GM21515 (cell line): ENCODE data around the gene ELOA.
A peak's percentile ranks its signal among the peaks of the same experiment; 100 is the strongest.
"Not testable (repeated sequence)": the region's sequence is repeated elsewhere in the genome, so short reads cannot be mapped to it uniquely, and the experiment has no call there.

ENCODE experiments used
- ATAC-seq: cut with Tn5 transposase; IDR thresholded peaks from one replicate; pipeline ENCODE4 v1.9.1; 2021; ENCODE audit not compliant: unreplicated experiment

The ELOA gene

GRCh38 chr1:23743287-23744152 is at the start of gene ELOA:
Gene ELOA (plus strand): TSS chr1:23743471. CDS start chr1:23743504, 33 bp downstream.
- ATAC-seq = no peak

- ATAC-seq = no peak
Measured at GRCh38 chr1:23693599-23693998, 49.7 kb upstream of the ELOA start.

- no peak for ATAC-seq
Measured at GRCh38 chr1:23694371-23694770, 48.9 kb upstream of the ELOA start.

GRCh38 chr1:23695667-23696066 is 47.6 kb upstream of the ELOA start:
- no peak for ATAC-seq

GRCh38 chr1:23696335-23696989 is 46.8 kb upstream of the ELOA start:
- no peak for ATAC-seq

GRCh38 chr1:23698466-23698865 is 44.8 kb upstream of the ELOA start:
- no peak for ATAC-seq

- no peak for ATAC-seq
Measured at GRCh38 chr1:23699280-23700179, 43.7 kb upstream of the ELOA start.

- ATAC-seq = no peak
Measured at GRCh38 chr1:23701310-23701709, 42.0 kb upstream of the ELOA start.

- ATAC-seq = no peak
Measured at GRCh38 chr1:23701996-23702395, 41.3 kb upstream of the ELOA start.

GRCh38 chr1:23704834-23705495 is 38.3 kb upstream of the ELOA start:
- no peak for ATAC-seq

GRCh38 chr1:23709229-23709628 is 34.0 kb upstream of the ELOA start:
- no peak for ATAC-seq

GRCh38 chr1:23718482-23718881 is 24.8 kb upstream of the ELOA start:
- no peak for ATAC-seq

- no peak for ATAC-seq
Measured at GRCh38 chr1:23719162-23719820, 24.0 kb upstream of the ELOA start.

GRCh38 chr1:23720256-23720995 is 22.8 kb upstream of the ELOA start:
- peak; percentile 53 for ATAC-seq

GRCh38 chr1:23722652-23723051 is 20.6 kb upstream of the ELOA start:
- ATAC-seq = no peak

GRCh38 chr1:23726686-23727085 is 16.6 kb upstream of the ELOA start:
- no peak for ATAC-seq

GRCh38 chr1:23727362-23727811 is 15.9 kb upstream of the ELOA start:
- no peak for ATAC-seq

GRCh38 chr1:23732363-23733224 is 10.7 kb upstream of the ELOA start:
- no peak for ATAC-seq

GRCh38 chr1:23733281-23733680 is 10.0 kb upstream of the ELOA start:
- ATAC-seq = not testable (repeated sequence)
